GM18858 (cell line): ENCODE data around the gene R3HDM1.
"Not testable (repeated sequence)": the region's sequence is repeated elsewhere in the genome, so short reads cannot be mapped to it uniquely, and the experiment has no call there.

ENCODE experiments used
- ATAC-seq: cut with Tn5 transposase; IDR thresholded peaks from one replicate; pipeline ENCODE4 v1.9.1; 2021; ENCODE audit not compliant: unreplicated experiment

R3HDM1 gene

GRCh38 chr2:135531231-135532197, at the start of gene R3HDM1:
Gene R3HDM1 (plus strand): TSS chr2:135531484. CDS start chr2:135604846, 73,362 bp downstream.
- peak; percentile 72 for ATAC-seq

DNA sequence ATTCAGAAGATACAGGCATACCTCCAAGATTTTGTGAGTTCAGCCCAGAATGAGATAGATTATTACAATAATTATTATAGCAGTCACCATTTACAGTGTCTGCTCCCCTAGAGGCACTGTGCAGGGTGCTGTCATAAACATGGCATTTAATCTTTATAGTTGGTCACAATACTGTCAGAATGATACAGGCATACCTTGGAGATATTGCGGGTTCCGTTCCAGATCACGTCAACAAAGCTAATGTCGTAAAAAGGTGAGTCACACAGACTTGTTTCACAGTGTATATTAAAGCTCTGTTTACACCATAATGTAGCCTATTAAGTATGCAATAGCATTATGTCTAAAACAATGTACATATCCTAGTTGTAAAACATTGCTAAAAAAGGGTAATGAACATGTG, 45.8 kb upstream of the R3HDM1 start:
- no peak for ATAC-seq

DNA sequence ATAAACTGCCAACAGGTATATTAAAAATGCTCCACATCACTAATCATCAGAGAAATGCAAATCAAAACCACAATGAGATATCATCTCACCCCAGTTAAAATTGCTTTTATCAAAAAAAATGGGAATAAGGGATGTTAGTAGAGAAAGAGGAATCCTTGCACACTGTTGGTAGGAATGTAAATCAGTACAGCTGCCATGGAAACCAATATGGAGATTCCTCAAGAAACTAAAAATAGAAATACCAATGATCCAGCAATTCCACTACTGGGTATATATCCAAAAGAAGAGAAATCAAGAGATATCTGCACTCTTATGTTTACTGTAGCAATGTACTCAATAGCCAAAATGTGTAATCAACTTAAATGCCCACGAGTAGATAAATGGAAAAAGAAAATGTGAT, 40.9 kb upstream of the R3HDM1 start:
- ATAC-seq, result no peak

DNA sequence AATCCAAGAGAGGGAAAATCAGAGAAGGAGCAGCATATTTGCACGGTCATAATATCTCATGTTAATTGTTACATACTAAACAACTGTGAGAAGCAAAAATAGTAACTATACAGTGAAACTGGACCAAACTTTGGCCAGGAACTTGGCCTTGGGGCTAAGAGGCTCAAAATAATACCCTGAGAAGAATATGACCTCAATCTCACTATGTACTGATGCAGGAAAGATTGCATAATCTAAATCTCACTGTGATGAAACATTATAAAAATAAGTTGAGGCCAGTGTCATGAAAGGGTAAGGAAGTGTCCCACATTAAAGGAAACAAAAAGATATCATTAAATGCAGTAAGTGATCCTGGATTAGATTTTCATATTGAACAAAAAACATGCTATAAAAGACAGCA, 36.8 kb upstream of the R3HDM1 start:
- no peak for ATAC-seq

GRCh38 chr2:135494917-135495316, 36.4 kb upstream of the R3HDM1 start:
- no peak for ATAC-seq

DNA sequence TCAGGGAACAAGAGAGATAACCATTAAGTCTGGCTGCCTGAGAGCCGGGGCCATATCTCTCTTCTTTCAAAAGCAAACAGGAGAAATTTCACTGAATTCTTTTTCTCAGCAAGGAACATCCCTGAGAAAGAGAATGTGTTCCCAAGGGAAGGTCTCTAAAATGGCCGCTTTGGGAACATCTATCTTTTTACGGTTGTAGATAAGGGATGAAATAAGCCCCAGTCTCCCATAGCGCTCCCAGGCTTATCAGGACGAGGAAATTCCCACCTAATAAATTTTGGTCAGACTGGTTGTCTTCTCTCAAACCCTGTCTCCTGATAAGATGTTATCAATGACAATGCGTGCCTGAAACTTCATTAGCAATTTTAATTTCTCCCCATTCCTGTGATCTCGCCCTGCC, 32.7 kb upstream of the R3HDM1 start:
- ATAC-seq, result not testable (repeated sequence)

- ATAC-seq, result no peak
These were observed 26.5 kb upstream of the R3HDM1 start for GRCh38 chr2:135504811-135505210.

DNA sequence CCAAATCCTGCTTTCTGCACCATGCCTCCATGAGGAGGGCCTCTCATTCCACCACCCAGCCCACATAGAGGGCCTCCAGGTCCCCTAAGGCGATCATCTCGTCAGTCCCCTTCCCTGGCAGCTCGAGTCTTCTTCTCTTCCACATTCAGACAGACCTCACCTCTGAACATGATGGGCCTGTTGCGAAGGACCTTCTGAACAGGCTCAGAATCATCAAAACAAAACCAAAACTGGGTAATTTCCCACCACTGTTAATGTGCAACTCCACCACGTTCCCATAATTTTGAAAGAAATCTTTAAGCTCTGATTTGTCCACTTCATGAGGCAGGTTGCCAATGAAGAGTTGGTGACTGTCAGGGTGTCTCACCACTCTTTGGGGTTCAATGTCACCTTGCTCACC, 20.7 kb upstream of the R3HDM1 start:
- ATAC-seq, result no peak

DNA sequence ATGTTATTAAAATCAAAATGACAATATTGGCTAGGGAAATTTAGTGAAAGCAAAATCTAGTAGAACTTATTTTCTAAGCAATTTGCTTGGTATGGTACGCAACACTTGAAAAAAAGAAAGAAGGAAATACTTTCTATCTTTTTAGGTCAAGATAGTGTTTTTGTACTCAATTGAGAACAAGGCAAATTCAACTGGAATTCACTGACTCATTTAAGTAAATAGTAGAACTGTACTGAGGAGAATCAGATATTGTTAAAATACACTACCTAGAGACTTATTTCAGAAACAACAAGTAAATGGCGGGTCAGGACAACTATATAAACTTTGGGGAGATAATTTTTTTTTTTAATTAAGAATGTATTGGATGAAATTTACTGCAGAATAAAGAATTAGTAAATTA, 19.2 kb upstream of the R3HDM1 start:
- no peak for ATAC-seq

GRCh38 chr2:135525786-135526185, 5.5 kb upstream of the R3HDM1 start:
- ATAC-seq, result peak; percentile 34

GRCh38 chr2:135528006-135528405, 3.3 kb upstream of the R3HDM1 start:
- no peak for ATAC-seq

DNA sequence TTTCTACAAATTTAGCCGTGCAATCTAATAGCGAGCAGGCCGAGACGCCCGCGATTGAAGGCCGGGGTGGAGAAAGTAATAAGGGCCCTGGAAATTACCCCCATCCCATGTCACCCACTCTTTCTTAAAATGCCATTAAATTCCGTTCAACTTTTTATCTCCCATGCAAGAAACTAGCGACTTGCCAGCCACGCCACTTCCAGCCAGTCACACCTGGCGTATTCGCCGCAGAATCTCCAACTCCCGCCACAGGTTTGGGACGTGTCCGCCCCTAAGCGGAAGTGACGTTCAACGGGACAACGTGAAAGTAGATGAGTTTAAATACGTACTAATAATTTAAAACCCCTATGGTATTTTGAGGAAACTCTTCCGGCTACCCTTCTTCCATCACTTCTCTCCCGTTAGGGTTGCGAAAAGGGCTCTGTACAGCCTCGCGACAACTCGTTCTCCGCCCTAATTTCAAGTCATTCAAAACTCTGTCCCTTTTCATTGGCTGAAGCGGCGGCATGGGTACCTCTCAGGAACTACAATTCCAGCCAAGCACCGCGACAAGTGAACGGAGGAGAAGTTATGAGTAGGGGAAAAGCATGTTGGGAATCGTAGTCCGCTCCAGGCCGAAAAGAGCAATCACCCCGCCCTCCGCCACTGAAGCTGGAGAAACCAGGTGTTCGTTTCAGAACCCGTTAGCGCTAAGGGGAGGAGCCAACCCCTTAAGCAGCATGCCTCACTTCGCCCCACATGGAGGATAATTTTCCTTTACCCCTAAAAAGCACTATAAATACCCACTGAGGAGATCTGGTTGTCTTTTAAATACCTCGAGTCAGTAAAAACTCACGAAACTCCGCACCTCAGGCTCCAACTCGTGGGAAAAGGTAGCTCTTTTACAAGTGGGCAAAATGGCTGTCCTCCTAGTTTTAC, 712 bp upstream of the R3HDM1 start, which contains the start of gene ZRANB3:
TSS of gene ZRANB3 (minus strand) at position 906 of the 918 bp plus-strand sequence.
- peak; percentile 55 for ATAC-seq

GRCh38 chr2:135532581-135532980, 1.3 kb downstream of the R3HDM1 start:
- ATAC-seq, result no peak

DNA sequence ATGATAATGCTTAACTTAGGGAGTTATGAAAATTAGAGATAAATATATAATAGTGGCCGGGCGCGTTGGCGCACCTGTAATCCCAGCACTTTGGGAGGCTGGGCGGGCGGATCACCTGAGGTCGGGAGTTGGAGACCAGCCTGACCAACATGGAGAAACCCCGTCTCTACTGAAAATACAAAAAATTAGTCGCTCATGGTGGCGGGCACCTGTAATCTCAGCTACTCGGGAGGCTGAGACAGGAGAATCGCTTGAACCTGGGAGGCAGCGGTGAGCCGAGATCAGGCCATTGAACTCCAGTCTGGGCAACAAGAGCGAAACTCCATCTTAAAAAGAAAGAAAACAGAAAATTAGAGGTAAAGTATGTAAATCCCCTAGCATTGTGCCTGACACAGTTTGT, 2.3 kb downstream of the R3HDM1 start:
- not testable (repeated sequence) for ATAC-seq

DNA sequence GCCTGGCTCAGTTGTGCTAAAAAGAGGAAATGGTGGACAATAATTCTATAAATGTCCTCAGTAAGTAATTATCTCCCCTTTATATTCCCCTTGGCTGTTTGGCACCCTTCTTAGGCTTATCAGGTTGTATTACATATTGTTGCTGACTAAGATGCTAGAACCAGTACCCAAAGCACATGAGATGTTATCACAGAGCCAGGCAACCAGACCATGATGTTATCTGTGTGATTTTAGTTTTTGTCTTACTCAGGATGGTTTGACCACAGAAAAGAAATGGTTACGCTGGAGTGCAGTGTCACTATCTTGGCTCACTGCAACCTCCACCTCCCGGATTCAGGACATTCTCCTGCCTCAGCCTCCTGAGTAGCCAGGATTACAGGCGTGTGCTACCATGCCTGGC, 15.2 kb downstream of the R3HDM1 start:
- ATAC-seq, result no peak

GRCh38 chr2:135547311-135547710, 16.0 kb downstream of the R3HDM1 start:
- ATAC-seq, result no peak

DNA sequence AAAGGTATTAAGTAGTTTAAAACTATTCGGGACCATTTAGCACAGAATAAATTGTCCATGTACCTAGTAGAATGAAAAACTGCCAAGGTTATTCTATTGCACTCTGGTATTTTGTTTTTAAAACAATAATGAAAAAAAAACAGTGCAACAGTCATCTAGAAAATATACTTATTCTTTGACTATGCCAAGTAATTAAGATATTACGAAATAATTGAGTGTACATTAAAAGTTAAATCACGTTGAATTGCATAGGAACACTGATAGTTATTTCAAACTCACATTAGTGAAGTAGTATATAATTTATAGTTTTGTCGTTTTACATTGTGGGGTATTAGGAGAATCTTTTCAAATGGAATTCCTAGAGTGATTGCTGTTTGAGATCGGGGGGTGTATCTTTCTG, 20.1 kb downstream of the R3HDM1 start:
- no peak for ATAC-seq

GRCh38 chr2:135552887-135553286, 21.6 kb downstream of the R3HDM1 start:
- no peak for ATAC-seq

DNA sequence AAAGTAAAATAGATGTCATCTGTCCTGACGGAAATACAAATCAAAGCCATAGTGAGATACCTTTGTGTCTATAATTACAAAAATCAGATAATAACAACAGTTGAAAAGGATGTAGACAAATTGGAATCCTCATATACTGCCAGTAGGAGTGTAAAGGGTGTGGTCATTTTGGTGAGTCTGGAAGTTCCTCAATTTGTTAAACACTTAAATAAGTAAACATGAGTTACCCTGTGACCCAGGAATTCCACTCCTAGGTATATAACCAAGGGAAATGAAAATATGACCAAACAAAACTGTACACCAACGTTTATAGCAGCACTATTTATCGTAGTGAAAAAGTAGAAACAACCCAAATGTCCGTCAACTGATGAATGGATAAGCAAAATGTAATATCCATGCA, 24.0 kb downstream of the R3HDM1 start:
- ATAC-seq, result no peak

DNA sequence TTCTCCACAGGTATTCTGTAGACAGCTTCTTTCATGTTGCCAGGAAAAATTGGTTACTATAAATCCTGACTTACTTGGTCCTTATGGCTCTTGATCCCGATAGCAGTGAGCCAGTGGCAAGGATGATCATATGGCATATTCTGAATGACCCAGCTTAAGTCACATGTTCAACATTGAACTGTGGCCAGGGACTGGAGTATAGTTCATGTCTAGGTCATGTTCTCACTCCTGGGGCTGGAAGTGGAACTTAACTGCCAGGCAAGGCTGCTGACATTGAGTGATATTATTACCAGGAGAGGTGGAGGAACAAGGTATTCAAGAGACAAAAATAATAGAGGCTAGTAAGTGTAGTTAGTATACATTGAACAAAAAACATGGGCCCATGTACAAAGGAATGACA, 26.2 kb downstream of the R3HDM1 start:
- ATAC-seq, result no peak

DNA sequence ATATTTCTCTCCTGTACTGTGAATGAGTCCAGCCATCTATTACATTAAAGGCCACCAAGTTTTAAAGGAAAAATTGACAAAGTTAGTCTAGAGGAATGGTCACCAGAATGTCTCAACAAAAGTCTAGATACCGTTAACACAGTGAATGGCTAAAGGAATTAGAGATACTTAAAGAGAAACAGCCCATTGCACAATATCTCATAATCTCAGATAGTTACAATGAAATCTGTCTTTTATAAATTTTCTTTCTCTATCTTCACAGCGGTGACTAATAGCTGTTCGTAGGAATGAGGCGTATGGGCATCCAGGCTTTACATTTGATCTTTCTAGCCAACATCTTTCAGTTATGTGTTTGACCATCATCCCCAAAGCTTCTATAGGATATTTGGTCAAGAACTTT, 30.6 kb downstream of the R3HDM1 start:
- no peak for ATAC-seq

DNA sequence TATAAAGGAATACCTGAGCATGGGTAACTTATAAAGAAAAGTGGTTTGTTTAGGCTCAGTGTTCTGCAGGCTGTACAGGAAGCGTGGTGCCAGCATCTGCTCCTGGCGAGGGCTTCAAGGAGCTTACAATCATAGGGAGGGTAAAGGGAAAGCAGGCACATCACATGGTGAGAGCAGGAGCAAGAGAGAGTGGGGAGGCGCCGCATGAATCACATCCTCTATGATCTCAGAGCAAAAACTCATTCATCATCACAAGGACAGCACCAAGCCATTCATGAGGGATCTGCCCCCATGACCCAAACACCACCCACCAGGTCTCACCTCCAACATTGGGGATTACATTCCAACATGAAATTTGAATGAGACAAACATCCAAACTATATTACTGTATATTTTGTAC, 32.5 kb downstream of the R3HDM1 start:
- no peak for ATAC-seq
